HCT116 (cell line): ENCODE measurements around the gene TMEM117. TPM values are rescaled to one million over a fixed set of nuclear protein-coding genes. Genes with fewer than 3 reads are reported as not detected.

Experiments used
- ATAC-seq: fragments of 200-7000 bp; cut with Tn5 transposase; 2 replicates; pipeline ENCODE4 v1.9.1; 2020; ENCODE audit warnings: mild to moderate bottlenecking, moderate library complexity
- BruUV-seq: library from RNA; stranded (reverse); fragments of 400-500 nt; replicated peaks from 2 replicates; lab custom pipeline; 2021; lab: Mats Ljungman, UMichigan
- CTCF ChIA-PET: fragments of 300-600 bp; sonication (Branson Sonifier 250); formaldehyde crosslinking; loops from one replicate; lab custom pipeline; 2021; ENCODE audit warnings: antibody characterized with exemption; lab: Charles Lee
- POLR2A ChIA-PET: fragments of 300-600, 350-600 bp; sonication (Branson Sonifier 250); formaldehyde crosslinking; loops from one replicate; lab custom pipeline; 2021; ENCODE audit warnings: antibody characterized with exemption; lab: Charles Lee
- RAD21 ChIA-PET, 2 experiments: fragments of 300-600 bp; sonication (Branson Sonifier 250); formaldehyde crosslinking; loops; one replicate each; lab custom pipeline; 2023; ENCODE audit warnings: low total read pairs in 2 of 2; ENCODE audit not compliant: uncharacterized antibody in 2 of 2, unreplicated experiment in 2 of 2, low non-redundant PET in 1 of 2; lab: Charles Lee
- DNase-seq: peaks from one replicate; pipeline ENCODE4 v3.0.0-alpha.2; 2010; ENCODE audit warnings: low read depth, low spot score
- H2AFZ ChIP-seq: fragments of 200-600 bp; shearing (Covaris generic), sonication (generic); 2 replicates; pipeline ENCODE4 v1.6.1; 2017; ENCODE audit warnings: low read depth, mixed run types, mixed read lengths, antibody characterized with exemption, low read length; ENCODE audit not compliant: poor library complexity, severe bottlenecking
- H3K27ac ChIP-seq: 2 replicates; pipeline ENCODE4 v1.5.1; 2012; ENCODE audit warnings: low read depth, low read length
- H3K27me3 ChIP-seq: fragments of 200-600 bp; sonication (generic); 2 replicates; pipeline ENCODE4 v1.6.1; 2016; ENCODE audit warnings: mixed run types, low read length, mixed read lengths; ENCODE audit not compliant: insufficient read depth
- H3K36me3 ChIP-seq, 2 experiments: fragments of 200-500 bp in 1 of 2; fragments of 200-600 bp in 1 of 2; sonication (Bioruptor generic) in 1 of 2; sonication (generic) in 1 of 2; 2 replicates each; pipeline versions ENCODE4 v1.5.1 to v1.6.1; 2014 to 2016; ENCODE audit warnings: low read length in 2 of 2, inconsistent platforms in 1 of 2, mixed read lengths in 1 of 2, mixed run types in 1 of 2; ENCODE audit not compliant: insufficient read depth in 2 of 2, control insufficient read depth in 1 of 2
- H3K4me1 ChIP-seq, 2 experiments: fragments of 200-600 bp in 1 of 2; sonication (generic) in 1 of 2; 2 replicates each; pipeline versions ENCODE4 v1.5.1 to v1.6.1; 2012 to 2017; ENCODE audit warnings: low read length in 2 of 2, inconsistent platforms in 1 of 2, mild to moderate bottlenecking in 1 of 2, mixed read lengths in 1 of 2, mixed run types in 1 of 2, moderate library complexity in 1 of 2; ENCODE audit not compliant: insufficient read depth in 2 of 2, control insufficient read depth in 1 of 2
- H3K4me2 ChIP-seq: fragments of 200-600 bp; sonication (generic); 2 replicates; pipeline ENCODE4 v1.6.1; 2017; ENCODE audit warnings: mixed run types, low read length, mixed read lengths
- H3K4me3 ChIP-seq, 2 experiments: fragments of 200-600 bp in 1 of 2; sonication (generic) in 1 of 2; replicated peaks in 1 of 2; 2 replicates each; pipeline ENCODE4 v1.5.1; 2011 to 2016; ENCODE audit warnings: low read length in 2 of 2, control low read depth in 1 of 2, low read depth in 1 of 2, mild to moderate bottlenecking in 1 of 2, mixed read lengths in 1 of 2, mixed run types in 1 of 2
- H3K79me2 ChIP-seq: fragments of 200-600 bp; sonication (generic); 2 replicates; pipeline ENCODE4 v1.6.1; 2017; ENCODE audit warnings: mild to moderate bottlenecking, mixed run types, low read length, moderate library complexity, mixed read lengths; ENCODE audit not compliant: insufficient read depth
- H3K9ac ChIP-seq: fragments of 200-600 bp; sonication (generic); 2 replicates; pipeline ENCODE4 v1.6.1; 2016; ENCODE audit warnings: low read length, mixed read lengths
- H3K9me2 ChIP-seq: fragments of 200-600 bp; sonication (generic), shearing (Covaris generic); 2 replicates; pipeline ENCODE4 v1.6.1; 2017; ENCODE audit warnings: mixed run types, mild to moderate bottlenecking, moderate library complexity; ENCODE audit not compliant: insufficient read depth
- H3K9me3 ChIP-seq, 2 experiments: fragments of 200-500 bp in 1 of 2; fragments of 200-600 bp in 1 of 2; sonication (Bioruptor generic) in 1 of 2; sonication (generic) in 1 of 2; 2 replicates each; pipeline ENCODE4 v1.6.1; 2014 to 2017; ENCODE audit warnings: low read length in 2 of 2, mixed read lengths in 2 of 2, inconsistent platforms in 1 of 2, low read depth in 1 of 2, mild to moderate bottlenecking in 1 of 2, mixed run types in 1 of 2, moderate library complexity in 1 of 2; ENCODE audit not compliant: control insufficient read depth in 1 of 2, insufficient read depth in 1 of 2
- H4K20me1 ChIP-seq: fragments of 200-600 bp; sonication (generic), shearing (Covaris generic); 2 replicates; pipeline ENCODE4 v1.6.1; 2017; ENCODE audit warnings: mixed run types, mild to moderate bottlenecking, moderate library complexity; ENCODE audit not compliant: insufficient read depth
- ELF1 ChIP-seq: IDR thresholded peaks from 2 replicates; pipeline ENCODE4 v1.6.1; 2012; ENCODE audit warnings: low read depth, borderline replicate concordance
- EZH2 ChIP-seq: fragments of 200-600 bp; sonication (generic); IDR thresholded peaks from 2 replicates; pipeline ENCODE4 v1.6.1; 2017; ENCODE audit warnings: antibody characterized with exemption, mixed run types
- EZH2phosphoT487 ChIP-seq: fragments of 200-600 bp; IDR thresholded peaks from 2 replicates; pipeline ENCODE4 v1.6.1; 2018; ENCODE audit warnings: antibody characterized with exemption, borderline replicate concordance
- FOSL1 ChIP-seq: IDR thresholded peaks from 2 replicates; pipeline ENCODE4 v1.6.1; 2012; ENCODE audit warnings: low read depth
- JUND ChIP-seq: IDR thresholded peaks from 2 replicates; pipeline ENCODE4 v1.6.1; 2012
- MAX ChIP-seq: IDR thresholded peaks from 2 replicates; pipeline ENCODE4 v1.6.1; 2012
- POLR2A ChIP-seq: IDR thresholded peaks from 2 replicates; pipeline ENCODE4 v1.7.0; 2011; ENCODE audit warnings: borderline replicate concordance; ENCODE audit not compliant: insufficient read depth, insufficient read length; ENCODE audit errors: extremely low read depth
- POLR2AphosphoS5 ChIP-seq: IDR thresholded peaks from 2 replicates; pipeline ENCODE4 v1.6.1; 2011; ENCODE audit warnings: mild to moderate bottlenecking, low read depth, low read length, moderate library complexity
- SIN3A ChIP-seq: IDR thresholded peaks from 2 replicates; pipeline ENCODE4 v1.6.1; 2012; ENCODE audit warnings: low read depth
- YY1 ChIP-seq: IDR thresholded peaks from 2 replicates; pipeline ENCODE4 v1.6.1; 2011; ENCODE audit warnings: low read length, low read depth, moderate library complexity, mild to moderate bottlenecking; ENCODE audit not compliant: insufficient replicate concordance; ENCODE audit errors: extremely low read depth
- ZFX ChIP-seq: fragments of 450-650 bp; IDR thresholded peaks from 2 replicates; pipeline ENCODE4 v1.6.1; 2017
- intact Hi-C: fragments of 100-400 bp; cut with micrococcal nuclease; formaldehyde crosslinking; loops from 2 replicates; pipeline ENCODE4 v1.10.0; 2022
- total RNA-seq: library from RNA; stranded (reverse); gene quantifications from one replicate; pipeline ENCODE4 v1.2.1, GENCODE V29; 2021; ENCODE audit not compliant: unreplicated experiment
- TF ChIP-seq, protein P1 (sequence below): IDR thresholded peaks from 2 replicates; pipeline ENCODE4 v1.6.1; 2012; ENCODE audit warnings: low read depth
- TF ChIP-seq, protein P2 (sequence below): IDR thresholded peaks from 2 replicates; pipeline ENCODE4 v1.6.1; 2011; ENCODE audit warnings: mild to moderate bottlenecking, low read length, moderate library complexity; ENCODE audit not compliant: insufficient replicate concordance; ENCODE audit errors: extremely low read depth

The TMEM117 gene
- total RNA-seq, 1 experiment from 2014 or later = 3.6 TPM

- TF ChIP-seq, protein P1, sequence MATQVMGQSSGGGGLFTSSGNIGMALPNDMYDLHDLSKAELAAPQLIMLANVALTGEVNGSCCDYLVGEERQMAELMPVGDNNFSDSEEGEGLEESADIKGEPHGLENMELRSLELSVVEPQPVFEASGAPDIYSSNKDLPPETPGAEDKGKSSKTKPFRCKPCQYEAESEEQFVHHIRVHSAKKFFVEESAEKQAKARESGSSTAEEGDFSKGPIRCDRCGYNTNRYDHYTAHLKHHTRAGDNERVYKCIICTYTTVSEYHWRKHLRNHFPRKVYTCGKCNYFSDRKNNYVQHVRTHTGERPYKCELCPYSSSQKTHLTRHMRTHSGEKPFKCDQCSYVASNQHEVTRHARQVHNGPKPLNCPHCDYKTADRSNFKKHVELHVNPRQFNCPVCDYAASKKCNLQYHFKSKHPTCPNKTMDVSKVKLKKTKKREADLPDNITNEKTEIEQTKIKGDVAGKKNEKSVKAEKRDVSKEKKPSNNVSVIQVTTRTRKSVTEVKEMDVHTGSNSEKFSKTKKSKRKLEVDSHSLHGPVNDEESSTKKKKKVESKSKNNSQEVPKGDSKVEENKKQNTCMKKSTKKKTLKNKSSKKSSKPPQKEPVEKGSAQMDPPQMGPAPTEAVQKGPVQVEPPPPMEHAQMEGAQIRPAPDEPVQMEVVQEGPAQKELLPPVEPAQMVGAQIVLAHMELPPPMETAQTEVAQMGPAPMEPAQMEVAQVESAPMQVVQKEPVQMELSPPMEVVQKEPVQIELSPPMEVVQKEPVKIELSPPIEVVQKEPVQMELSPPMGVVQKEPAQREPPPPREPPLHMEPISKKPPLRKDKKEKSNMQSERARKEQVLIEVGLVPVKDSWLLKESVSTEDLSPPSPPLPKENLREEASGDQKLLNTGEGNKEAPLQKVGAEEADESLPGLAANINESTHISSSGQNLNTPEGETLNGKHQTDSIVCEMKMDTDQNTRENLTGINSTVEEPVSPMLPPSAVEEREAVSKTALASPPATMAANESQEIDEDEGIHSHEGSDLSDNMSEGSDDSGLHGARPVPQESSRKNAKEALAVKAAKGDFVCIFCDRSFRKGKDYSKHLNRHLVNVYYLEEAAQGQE = no peak
Measured at GRCh38 chr12:43917896-43918295, 82.0 kb downstream of the TMEM117 start (continued).

DNA sequence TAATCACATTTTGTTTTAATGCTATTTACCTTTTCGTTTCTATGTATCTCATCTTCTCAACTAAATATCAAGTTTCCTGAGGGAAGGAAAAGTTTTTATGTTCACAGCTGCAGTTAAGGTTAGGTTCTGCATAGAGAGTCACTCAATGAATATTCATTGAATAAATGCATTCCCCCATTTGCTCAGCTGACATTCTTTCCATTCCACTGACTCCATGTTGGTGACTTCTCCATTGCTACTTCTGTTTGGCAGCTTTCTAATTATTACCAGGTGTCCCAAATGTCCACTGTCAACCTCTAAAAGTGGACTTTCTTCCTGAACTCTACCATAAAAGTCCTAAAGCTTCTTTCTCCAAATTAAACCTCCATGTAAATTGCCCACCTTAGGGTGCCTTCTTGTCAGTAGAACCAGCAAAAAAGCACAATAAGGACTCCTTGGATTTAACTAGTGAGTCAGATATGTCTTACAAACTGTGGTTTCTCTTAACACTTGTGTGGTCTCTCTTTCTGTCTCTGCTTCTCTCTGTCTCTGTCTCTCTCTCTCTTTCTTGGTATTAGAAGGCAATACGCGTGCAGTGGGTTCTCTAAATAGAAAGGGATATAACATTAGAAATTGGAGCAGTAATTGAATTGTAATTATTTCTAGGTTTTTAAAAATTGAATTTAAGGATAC lies 85.9 kb downstream of the TMEM117 start:
- no peak overlapping the region for H3K9ac ChIP-seq
- CTCF ChIA-PET = no interaction called here
- no peak overlapping the region for H3K4me2 ChIP-seq
- no peaks in the 10 kb centered on the region for H4K20me1 ChIP-seq
- H2AFZ ChIP-seq = no peak overlapping the region
- no peaks in the 10 kb centered on the region for H3K27me3 ChIP-seq
- H3K9me3 ChIP-seq = no peaks in the 10 kb centered on the region
- H3K79me2 ChIP-seq = no peaks in the 10 kb centered on the region
- BruUV-seq = no TSS peak
- no peak overlapping the region for H3K4me3 ChIP-seq
- no peak for TF ChIP-seq POLR2AphosphoS5
- H3K27ac ChIP-seq = no peak overlapping the region
- RAD21 ChIA-PET = no interaction called here
- no peak for DNase-seq
- no peaks in the 10 kb centered on the region for H3K36me3 ChIP-seq
- ATAC-seq = no peak
- H3K9me2 ChIP-seq = no peaks in the 10 kb centered on the region
- POLR2A ChIA-PET = no interaction called here
- H3K4me1 ChIP-seq = no peaks in the 10 kb centered on the region
- intact Hi-C loops = no loop called here

DNA sequence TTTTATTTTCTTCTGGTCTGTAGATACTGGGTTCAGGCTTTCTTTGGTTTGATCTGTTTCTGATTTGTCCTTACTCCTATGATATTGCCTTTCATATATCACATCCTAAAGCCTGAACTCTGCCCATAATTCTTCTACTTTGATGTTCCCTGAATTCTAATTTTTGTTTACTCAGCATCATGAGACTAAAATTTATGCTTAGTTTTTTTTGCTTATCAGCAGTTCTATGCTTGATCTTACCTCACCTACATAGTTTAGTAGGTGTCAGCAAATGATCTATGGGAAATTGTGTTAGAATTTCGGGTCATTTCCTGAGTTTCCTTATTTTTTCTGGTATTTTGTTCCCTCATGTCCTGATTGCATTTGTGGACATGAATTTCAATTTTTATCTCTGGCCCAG lies 94.2 kb downstream of the TMEM117 start:
- POLR2A ChIA-PET = no interaction called here
- no peaks in the 10 kb centered on the region for H3K9me2 ChIP-seq
- CTCF ChIA-PET = no interaction called here
- no peaks in the 10 kb centered on the region for H3K4me1 ChIP-seq
- no peak for DNase-seq
- H2AFZ ChIP-seq = no peak overlapping the region
- H3K4me3 ChIP-seq = no peak overlapping the region
- peaks cover 0 to 4% of the 10 kb centered on the region in 2 experiments; a peak in 1 of 4 replicates for H3K9me3 ChIP-seq
- H3K4me2 ChIP-seq = no peak overlapping the region
- H3K79me2 ChIP-seq = no peaks in the 10 kb centered on the region
- H3K36me3 ChIP-seq = no peaks in the 10 kb centered on the region
- H4K20me1 ChIP-seq = no peaks in the 10 kb centered on the region
- RAD21 ChIA-PET = no interaction called here
- H3K27ac ChIP-seq = no peak overlapping the region
- no peak for ATAC-seq
- H3K27me3 ChIP-seq = no peaks in the 10 kb centered on the region
- H3K9ac ChIP-seq = no peak overlapping the region
- BruUV-seq = no TSS peak
- intact Hi-C loops = no loop called here
- TF ChIP-seq POLR2AphosphoS5 (no peak), ELF1 (no peak), JUND (no peak), EZH2phosphoT487 (no peak), YY1 (no peak), EZH2 (no peak), ZFX (no peak), POLR2A (no peak), FOSL1 (no peak), SIN3A (no peak), MAX (no peak)
- TF ChIP-seq, protein P2, sequence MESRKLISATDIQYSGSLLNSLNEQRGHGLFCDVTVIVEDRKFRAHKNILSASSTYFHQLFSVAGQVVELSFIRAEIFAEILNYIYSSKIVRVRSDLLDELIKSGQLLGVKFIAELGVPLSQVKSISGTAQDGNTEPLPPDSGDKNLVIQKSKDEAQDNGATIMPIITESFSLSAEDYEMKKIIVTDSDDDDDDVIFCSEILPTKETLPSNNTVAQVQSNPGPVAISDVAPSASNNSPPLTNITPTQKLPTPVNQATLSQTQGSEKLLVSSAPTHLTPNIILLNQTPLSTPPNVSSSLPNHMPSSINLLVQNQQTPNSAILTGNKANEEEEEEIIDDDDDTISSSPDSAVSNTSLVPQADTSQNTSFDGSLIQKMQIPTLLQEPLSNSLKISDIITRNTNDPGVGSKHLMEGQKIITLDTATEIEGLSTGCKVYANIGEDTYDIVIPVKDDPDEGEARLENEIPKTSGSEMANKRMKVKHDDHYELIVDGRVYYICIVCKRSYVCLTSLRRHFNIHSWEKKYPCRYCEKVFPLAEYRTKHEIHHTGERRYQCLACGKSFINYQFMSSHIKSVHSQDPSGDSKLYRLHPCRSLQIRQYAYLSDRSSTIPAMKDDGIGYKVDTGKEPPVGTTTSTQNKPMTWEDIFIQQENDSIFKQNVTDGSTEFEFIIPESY = no peak
